GM21381 (cell line): ENCODE data around the gene PRR15.

ENCODE experiments used
- ATAC-seq: cut with Tn5 transposase; IDR thresholded peaks from one replicate; pipeline ENCODE4 v1.9.1; 2021; ENCODE audit warnings: mild to moderate bottlenecking, moderate library complexity; ENCODE audit not compliant: unreplicated experiment

The PRR15 gene

DNA sequence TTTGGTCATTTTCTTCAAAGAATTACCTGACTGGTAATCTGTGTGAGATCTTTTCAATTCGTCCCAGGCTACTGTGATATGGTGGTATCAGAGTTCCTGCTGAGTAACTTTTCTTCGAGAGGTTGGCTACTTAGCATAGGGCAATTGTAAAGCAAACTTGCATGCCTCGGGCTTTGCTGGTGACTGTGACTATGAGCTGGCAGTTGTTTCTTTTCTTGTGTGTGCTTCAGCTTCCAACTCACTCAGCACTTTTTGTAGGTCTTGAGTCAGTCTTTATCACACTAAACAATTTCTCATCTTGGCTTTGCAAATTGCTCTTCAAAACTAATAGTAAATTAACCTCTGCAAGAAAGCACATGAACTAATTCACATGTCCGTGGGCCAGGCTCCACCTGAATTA lies 44.3 kb downstream of the PRR15 start:
- ATAC-seq: no peak

DNA sequence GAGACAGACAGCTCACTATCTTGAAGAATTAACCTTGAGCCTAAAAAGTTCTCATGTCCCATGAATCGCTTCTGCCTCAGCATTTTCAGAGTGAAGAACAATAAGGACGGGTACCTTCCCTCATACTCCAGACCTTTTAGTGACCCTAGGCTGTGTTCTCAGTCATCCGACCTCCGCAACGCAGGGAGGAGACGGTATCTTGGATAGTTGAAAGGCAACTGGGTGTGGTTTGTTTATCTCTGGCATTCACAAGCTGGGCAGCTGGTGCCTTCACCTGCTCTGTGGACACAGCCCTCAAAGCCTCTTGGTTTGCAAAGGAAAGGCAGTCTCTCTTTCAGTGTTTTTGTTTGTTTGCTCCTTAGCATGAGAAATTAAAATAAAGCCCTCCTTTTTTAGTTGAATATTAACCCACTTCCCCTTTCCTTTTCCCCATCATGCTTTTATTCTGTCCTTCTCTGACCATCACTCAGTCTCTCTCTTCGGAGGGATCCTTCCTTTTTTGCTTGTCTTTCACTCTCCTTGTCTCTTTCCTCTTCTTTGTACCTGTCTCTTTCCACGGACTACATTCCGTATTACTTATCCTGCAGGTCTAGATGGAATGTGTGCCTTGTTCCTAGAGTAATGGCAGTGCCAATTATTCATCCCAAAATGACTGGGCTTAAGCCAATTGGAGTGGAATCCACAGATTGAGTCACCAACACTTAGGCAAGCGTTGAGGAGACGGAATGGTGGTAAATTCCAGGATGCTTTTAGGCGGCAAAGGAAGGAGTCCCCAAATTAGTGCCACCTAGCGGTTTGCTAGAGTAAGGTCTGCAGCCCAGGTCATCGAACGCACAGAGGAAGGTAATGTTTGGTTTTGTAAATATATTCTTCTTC lies 45.8 kb downstream of the PRR15 start:
- ATAC-seq: no peak

DNA sequence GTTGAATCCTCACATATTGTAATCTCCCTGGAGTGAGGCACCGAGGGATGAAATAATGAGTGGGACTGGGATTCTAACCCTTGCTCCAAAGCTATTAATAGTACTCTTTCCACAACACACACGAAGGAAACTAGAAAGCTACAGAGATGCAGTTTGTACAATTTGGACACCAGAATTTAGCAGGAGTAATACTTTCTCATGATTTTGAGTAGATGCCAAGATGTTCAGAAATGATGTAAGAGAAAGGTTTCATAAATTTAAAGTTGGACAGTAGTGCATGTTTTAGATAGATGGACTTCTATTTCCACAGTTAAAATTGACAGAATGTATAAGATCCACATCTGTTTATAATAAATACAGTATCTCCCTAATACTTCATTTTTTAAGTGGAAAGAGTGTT lies 46.5 kb downstream of the PRR15 start:
- ATAC-seq: no peak

DNA sequence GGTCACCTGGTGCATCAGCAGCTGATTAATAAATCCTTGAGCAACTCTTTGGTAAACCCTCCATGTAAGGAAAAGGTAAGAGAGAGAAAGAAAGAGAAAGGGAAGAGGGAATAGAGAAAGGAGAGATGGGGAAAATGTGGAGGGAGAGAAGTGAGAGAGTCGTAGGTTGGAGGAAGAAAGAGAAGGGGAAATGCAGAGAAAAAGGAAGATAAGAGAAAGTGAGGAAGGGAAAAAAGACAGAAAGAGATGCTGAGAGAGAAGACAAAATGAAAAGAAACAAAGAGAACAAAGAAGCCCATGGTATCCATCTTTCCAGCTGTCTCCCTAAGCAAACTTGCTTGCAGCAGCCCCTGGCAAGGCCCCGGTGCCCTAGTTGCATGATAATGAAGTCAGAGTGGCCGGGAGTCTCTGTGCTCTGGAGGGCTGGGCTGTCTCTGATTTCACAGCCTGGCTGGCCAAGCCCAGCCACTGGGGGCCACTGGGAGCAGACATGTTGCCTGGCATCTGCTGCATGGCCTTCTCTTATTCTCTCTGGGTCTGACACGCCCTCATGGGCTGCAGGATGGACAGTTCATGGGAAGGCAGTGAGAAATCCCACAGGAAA lies 48.4 kb downstream of the PRR15 start:
- ATAC-seq: no peak

DNA sequence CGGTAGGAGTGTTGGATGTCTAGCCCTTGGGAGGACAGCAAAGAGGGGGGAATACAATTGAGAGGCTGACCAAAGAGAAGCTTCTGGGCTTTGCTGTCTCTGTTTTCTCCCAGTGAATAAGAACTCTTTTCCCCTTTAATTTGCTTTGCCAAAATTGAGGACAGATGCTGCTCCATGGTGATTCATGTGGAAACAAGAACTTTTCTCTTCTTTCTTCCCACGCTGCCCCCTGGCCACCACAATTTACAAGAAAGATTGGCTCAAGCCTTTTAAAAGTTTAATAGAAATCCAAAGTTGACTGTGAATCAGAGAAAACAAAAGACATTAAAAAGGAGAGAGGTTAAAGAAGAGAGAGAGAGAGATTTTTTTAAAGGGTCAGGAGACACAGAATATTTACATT lies 49.0 kb downstream of the PRR15 start:
- no peak for ATAC-seq

DNA sequence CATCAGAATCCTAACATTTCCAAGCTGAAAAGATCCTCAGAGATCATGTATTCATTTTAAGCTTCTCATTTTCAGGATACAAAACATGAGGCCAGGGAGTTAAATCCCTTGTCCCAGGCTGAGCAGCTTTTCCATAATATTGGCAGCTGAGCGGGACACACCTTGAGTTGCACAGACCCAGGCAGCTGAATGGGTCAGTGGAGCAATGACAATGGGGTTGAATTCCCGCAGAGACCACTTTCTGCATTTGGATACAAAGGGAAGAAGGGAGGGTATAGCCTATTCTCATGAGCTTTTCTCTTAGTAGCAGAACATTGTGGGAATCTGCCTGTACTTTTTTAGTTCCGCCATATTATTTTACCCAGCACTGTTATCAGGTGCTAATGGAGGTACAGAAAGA lies 49.5 kb downstream of the PRR15 start:
- ATAC-seq: no peak

DNA sequence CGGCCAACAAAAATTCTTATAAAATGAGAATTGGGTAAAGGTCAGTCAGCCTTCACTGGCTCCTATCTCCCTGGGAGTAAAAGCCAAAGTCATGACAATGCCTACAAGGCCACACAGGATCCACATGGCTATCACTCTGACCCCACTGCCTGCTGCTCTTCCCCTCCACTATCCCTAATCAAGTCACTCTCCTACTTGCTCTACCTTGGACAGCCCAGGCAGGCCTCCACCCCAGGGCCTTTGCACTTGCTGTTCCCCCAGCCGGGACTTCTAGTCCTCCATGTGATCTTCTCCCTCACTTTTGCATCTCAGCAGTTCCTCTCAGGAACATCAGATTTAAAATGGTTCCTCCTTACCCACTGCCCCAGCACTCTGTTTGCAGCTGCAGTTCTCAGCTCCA lies 50.6 kb downstream of the PRR15 start:
- no peak for ATAC-seq
